Measurements from ENCODE around the gene TEX38. TPM values are rescaled to one million over a fixed set of nuclear protein-coding genes. Genes with fewer than 3 reads are reported as not detected.

Gene TEX38
- total and polyA plus RNA-seq, 2 of the 13 experiments (the other 11 are each of a cell fraction or from before 2014, with no cell fraction given), result 0.18 TPM; not detected in 1

DNA sequence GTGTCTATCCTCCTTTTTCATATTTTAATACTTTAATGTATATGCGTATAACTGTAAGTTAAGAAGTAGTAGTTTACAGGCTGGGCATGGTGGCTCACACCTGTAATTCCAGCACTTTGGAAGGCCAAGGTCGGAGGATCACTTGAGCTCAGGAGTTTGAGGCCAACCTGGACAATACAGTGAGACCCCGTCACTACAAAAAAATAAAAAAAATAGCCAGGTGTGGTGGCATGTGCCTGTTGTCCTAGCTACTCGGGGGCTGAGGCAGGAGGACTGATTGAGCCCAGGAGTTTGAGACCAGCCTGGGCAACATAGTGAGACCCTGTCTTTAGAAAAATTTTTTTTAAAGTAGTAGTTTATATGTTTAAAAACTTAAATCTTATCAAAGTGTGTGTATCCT lies 25.8 kb upstream of the TEX38 start:
- ChIA-PET POLR2A (no interaction called here), CTCF (ENCODE audit: low intra/inter-chr PET ratio, low total read pairs) (no interaction called here)
- Histone ChIP-seq H3K4me1 (ENCODE audit: insufficient read depth, low read length) (peaks cover 13% of the 10 kb centered on the region), H2AFZ (ENCODE audit: low read length) (no peak overlapping the region), H3K36me3 (replicated peaks in 1 of 2; ENCODE audit: control insufficient read depth in 1 of 2, insufficient read depth in 2 of 2, low read length in 2 of 2) (peaks cover 3 to 28% of the 10 kb centered on the region in 2 experiments), H3K9me3 (ENCODE audit: low read length) (no peaks in the 10 kb centered on the region; the same call in 1 of the 2 replicates), H3K4me2 (ENCODE audit: low read depth, low read length) (no peak overlapping the region), H3K27me3 (ENCODE audit: control insufficient read depth in 1 of 2, insufficient read depth in 2 of 2, low read length in 2 of 2) (no peaks in the 10 kb centered on the region; a peak in 1 of 5 replicates), H3K9ac (ENCODE audit: insufficient read depth, low read depth, low read length) (no peak overlapping the region), H3K4me3 (replicated peaks in 1 of 3; ENCODE audit: insufficient read depth in 1 of 3, low read depth in 2 of 3, low read length in 3 of 3) (no peak overlapping the region), H3K27ac (ENCODE audit: extremely low read length, insufficient read depth, low read length) (no peak overlapping the region), H4K20me1 (ENCODE audit: insufficient read depth, low read length) (no peaks in the 10 kb centered on the region), H3K79me2 (ENCODE audit: insufficient read depth, low read length) (no peaks in the 10 kb centered on the region)
- in situ Hi-C loops (cut with HindIII; ENCODE audit: extremely low pct_ligation_motif_present, low pct_unique_long_range_greater_than_20kb) (no loop called here), intact Hi-C loops (cut with micrococcal nuclease; ENCODE audit: unreplicated experiment) (no loop called here)
- ATAC-seq (no peak), DNase-seq (ENCODE audit: low spot score) (no peak), FAIRE-seq (no peak)
- TF ChIP-seq ZBTB7A (CRISPR knock-in tag; IDR thresholded peaks at IDR 0.05) (no peak), ZNF558 (CRISPR knock-in tag; IDR thresholded peaks at IDR 0.05; ENCODE audit: borderline replicate concordance) (no peak), CENPX (CRISPR knock-in tag; IDR thresholded peaks at IDR 0.05) (no peak)
- TF ChIP-seq, protein P1, sequence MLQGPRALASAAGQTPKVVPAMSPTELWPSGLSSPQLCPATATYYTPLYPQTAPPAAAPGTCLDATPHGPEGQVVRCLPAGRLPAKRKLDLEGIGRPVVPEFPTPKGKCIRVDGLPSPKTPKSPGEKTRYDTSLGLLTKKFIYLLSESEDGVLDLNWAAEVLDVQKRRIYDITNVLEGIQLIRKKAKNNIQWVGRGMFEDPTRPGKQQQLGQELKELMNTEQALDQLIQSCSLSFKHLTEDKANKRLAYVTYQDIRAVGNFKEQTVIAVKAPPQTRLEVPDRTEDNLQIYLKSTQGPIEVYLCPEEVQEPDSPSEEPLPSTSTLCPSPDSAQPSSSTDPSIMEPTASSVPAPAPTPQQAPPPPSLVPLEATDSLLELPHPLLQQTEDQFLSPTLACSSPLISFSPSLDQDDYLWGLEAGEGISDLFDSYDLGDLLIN (CRISPR knock-in tag; IDR thresholded peaks at IDR 0.05; ENCODE audit: borderline replicate concordance), result no peak
- 73% methylated on average over 4 of the region's 4 CpGs for WGBS (ENCODE audit: low lambda C conversion rate)
- no TSS peak for BruUV-seq (replicated peaks)

DNA sequence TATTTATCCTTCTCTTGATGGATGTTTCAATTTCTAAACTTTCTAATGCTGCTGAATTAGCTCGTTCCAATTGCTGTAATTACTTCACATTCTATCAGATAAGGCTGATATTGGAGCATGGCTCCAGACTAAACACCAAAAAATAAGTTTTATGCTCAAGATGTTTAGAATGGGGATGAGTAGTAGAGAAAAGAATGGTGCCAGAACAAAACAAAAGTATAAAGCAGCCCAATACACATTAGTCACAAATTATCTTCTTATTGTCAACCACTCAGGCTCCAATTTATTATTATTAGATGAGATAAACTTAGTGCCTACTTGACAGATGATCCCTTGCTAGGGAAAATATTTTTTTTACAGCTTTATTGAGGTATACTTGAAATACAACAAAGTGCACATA lies 25.3 kb upstream of the TEX38 start:
- in situ Hi-C loops (cut with HindIII; ENCODE audit: extremely low pct_ligation_motif_present, low pct_unique_long_range_greater_than_20kb), result no loop called here
- 100% methylated on average over 1 of the region's 1 CpG for WGBS (ENCODE audit: low lambda C conversion rate)
- FAIRE-seq (no peak), DNase-seq (ENCODE audit: low spot score) (no peak), ATAC-seq (no peak)
- no peaks in the 10 kb centered on the region for H3K79me2 ChIP-seq (ENCODE audit: insufficient read depth, low read length)
- no peaks in the 10 kb centered on the region; a peak in 1 of 5 replicates for H3K27me3 ChIP-seq (ENCODE audit: control insufficient read depth in 1 of 2, insufficient read depth in 2 of 2, low read length in 2 of 2)
- no peak overlapping the region for H2AFZ ChIP-seq (ENCODE audit: low read length)
- ChIA-PET CTCF (ENCODE audit: low intra/inter-chr PET ratio, low total read pairs) (no interaction called here), POLR2A (no interaction called here)
- intact Hi-C loops (cut with micrococcal nuclease; ENCODE audit: unreplicated experiment), result no loop called here
- H3K4me2 ChIP-seq (ENCODE audit: low read depth, low read length), result no peak overlapping the region
- TF ChIP-seq ZNF234 (CRISPR knock-in tag; conservative IDR thresholded peaks at IDR 0.05) (no peak), RORA (CRISPR knock-in tag; IDR thresholded peaks at IDR 0.05) (no peak), GFI1 (CRISPR knock-in tag; IDR thresholded peaks at IDR 0.05; ENCODE audit: borderline replicate concordance) (no peak), ZNF713 (CRISPR knock-in tag; IDR thresholded peaks at IDR 0.05) (no peak), SMARCC2 (IDR thresholded peaks at IDR 0.05) (no peak), PRMT3 (CRISPR knock-in tag; IDR thresholded peaks at IDR 0.05; ENCODE audit: borderline replicate concordance, low read depth) (no peak), KDM5B (CRISPR knock-in tag; IDR thresholded peaks at IDR 0.05; ENCODE audit: borderline replicate concordance) (no peak), ZNF841 (CRISPR knock-in tag; IDR thresholded peaks at IDR 0.05; ENCODE audit: borderline replicate concordance) (no peak), JARID2 (CRISPR knock-in tag; IDR thresholded peaks at IDR 0.05; ENCODE audit: insufficient replicate concordance) (no peak), ZNF547 (CRISPR knock-in tag; IDR thresholded peaks at IDR 0.05) (no peak), DMAP1 (CRISPR knock-in tag; IDR thresholded peaks at IDR 0.05) (no peak), ZNF30 (CRISPR knock-in tag; IDR thresholded peaks at IDR 0.05) (no peak), ZNF124 (CRISPR knock-in tag; IDR thresholded peaks at IDR 0.05) (no peak)
- TF ChIP-seq, protein P2, sequence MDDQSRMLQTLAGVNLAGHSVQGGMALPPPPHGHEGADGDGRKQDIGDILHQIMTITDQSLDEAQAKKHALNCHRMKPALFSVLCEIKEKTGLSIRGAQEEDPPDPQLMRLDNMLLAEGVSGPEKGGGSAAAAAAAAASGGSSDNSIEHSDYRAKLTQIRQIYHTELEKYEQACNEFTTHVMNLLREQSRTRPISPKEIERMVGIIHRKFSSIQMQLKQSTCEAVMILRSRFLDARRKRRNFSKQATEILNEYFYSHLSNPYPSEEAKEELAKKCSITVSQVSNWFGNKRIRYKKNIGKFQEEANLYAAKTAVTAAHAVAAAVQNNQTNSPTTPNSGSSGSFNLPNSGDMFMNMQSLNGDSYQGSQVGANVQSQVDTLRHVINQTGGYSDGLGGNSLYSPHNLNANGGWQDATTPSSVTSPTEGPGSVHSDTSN (CRISPR knock-in tag; IDR thresholded peaks at IDR 0.05; ENCODE audit: borderline replicate concordance), result no peak
- H3K4me1 ChIP-seq (ENCODE audit: insufficient read depth, low read length), result peaks cover 13% of the 10 kb centered on the region
- no peak overlapping the region for H3K9ac ChIP-seq (ENCODE audit: insufficient read depth, low read depth, low read length)
- no peaks in the 10 kb centered on the region; the same call in 1 of the 2 replicates for H3K9me3 ChIP-seq (ENCODE audit: low read length)
- no peak overlapping the region for H3K27ac ChIP-seq (ENCODE audit: extremely low read length, insufficient read depth, low read length)
- peaks cover 3 to 28% of the 10 kb centered on the region in 2 experiments for H3K36me3 ChIP-seq (replicated peaks in 1 of 2; ENCODE audit: control insufficient read depth in 1 of 2, insufficient read depth in 2 of 2, low read length in 2 of 2)
- no peaks in the 10 kb centered on the region for H4K20me1 ChIP-seq (ENCODE audit: insufficient read depth, low read length)
- H3K4me3 ChIP-seq (replicated peaks in 1 of 3; ENCODE audit: insufficient read depth in 1 of 3, low read depth in 2 of 3, low read length in 3 of 3), result no peak overlapping the region
- no TSS peak for BruUV-seq (replicated peaks)
